Mucosa of gallbladder (tissue), 1 donor: ENCODE results near the gene NXNL1. TPM values are rescaled to one million over a fixed set of nuclear protein-coding genes. Genes with fewer than 3 reads are reported as not detected.
"Not testable (repeated sequence)": the region's sequence is repeated elsewhere in the genome, so short reads cannot be mapped to it uniquely, and the experiment has no call there.

ENCODE experiments used
- DNase-seq: peaks from one replicate; pipeline ENCODE4 v3.0.0-alpha.2; 2020; ENCODE audit warnings: low spot score
- total RNA-seq: library from RNA; stranded (reverse); gene quantifications from one replicate; pipeline ENCODE4 v1.2.1, GENCODE V29; 2021
- donor health status: DM: no; HTN: no; CAD: no.

Gene NXNL1, protein sequence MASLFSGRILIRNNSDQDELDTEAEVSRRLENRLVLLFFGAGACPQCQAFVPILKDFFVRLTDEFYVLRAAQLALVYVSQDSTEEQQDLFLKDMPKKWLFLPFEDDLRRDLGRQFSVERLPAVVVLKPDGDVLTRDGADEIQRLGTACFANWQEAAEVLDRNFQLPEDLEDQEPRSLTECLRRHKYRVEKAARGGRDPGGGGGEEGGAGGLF
- total RNA-seq, result not detected

DNA sequence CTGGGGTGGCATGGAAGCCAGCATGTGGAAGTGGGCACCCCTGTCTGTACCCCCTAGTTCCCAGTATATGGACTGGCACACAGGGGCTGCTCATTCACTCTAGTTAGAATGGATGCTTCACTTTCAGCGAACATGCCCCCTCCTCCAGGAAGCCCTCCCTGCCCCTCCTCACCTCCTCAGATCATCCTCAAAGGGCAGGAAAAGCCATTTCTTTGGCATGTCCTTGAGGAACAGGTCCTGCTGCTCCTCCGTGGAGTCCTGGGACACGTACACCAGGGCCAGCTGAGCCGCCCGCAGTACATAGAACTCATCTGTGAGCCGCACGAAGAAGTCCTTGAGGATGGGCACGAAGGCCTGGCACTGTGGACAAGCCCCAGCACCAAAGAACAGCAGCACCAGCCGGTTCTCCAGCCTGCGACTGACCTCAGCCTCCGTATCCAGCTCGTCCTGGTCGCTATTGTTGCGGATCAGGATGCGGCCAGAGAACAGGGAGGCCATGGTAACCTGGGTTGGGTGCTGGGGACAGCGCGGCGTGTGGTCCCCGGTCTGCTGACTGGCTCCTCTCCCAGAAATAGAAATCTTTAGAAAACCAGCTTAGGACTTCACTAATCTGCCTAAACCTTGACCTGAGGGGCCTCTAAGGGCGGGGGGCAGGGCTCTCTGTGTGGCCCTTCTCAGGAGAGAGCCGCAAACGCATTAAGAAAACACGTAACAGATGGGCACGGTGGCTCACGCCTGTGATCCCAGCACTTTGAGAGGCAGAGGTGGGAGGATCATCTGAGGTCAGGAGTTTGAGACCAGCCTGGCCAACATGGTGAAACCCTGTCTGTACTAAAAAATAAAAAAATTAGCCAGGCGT lies at the start of gene NXNL1:
TSS of gene NXNL1 (minus strand) at position 555 of the 859 bp plus-strand sequence. CDS start at position 498, 57 bp downstream.
- DNase-seq, result no peak

DNA sequence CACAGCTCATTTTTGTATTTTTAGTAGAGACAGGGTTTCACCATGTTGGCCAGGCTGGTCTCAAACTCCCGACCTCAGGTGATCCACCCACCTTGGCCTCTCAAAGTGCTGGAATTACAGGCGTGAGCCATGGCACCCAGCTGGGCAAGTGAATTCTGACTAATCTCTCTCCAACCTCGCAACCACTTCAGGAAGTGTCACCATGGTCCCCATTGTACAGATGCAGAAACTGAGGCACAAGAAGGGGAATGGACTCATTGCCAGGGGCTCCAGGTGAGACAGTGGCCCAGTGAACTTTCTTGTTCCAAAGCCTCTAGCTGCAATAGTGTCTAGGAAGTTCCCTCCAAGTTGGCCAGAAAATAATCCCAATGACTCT lies 47.8 kb upstream of the NXNL1 start:
- not testable (repeated sequence) for DNase-seq

DNA sequence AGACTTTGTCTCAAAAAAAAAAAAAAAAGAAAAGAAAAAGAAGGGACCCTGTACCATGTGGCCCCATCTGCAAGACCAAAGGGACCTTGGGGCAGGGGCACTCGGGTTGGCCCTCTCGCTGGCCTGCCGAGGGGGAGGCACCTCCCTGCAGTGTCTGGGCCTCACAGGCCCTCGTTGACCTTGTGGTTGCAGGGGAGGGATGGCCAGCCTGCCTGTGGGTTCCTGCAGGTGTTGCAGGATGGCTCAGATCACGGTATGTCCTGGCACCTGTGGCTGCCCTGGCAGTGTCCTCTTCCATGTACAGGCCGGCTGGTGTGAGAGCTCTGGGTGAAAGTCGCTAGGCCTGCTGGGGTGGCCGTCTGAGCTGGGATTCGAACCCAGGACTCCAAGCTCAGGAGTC lies 46.0 kb upstream of the NXNL1 start:
- DNase-seq, result no peak

DNA sequence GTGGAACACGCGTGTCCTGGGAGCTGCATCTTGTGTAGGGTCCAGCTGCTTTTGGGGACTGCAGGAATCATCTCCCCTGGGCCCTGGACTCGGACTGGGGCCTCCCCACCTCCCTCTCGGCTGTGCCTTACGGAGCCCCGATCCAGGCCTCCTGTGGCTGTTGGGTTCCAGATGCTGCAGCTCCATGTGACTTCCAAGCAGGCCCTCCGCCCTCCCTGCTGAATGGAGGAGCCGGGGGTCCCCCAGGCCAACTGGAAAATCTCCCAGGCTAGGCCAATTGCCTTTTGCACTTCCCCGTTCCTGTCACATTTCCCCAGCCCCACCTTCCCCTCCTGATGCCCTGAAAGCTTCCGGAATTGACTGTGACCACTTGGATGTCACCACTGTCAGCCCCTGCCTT lies 44.5 kb upstream of the NXNL1 start:
- DNase-seq, result no peak

DNA sequence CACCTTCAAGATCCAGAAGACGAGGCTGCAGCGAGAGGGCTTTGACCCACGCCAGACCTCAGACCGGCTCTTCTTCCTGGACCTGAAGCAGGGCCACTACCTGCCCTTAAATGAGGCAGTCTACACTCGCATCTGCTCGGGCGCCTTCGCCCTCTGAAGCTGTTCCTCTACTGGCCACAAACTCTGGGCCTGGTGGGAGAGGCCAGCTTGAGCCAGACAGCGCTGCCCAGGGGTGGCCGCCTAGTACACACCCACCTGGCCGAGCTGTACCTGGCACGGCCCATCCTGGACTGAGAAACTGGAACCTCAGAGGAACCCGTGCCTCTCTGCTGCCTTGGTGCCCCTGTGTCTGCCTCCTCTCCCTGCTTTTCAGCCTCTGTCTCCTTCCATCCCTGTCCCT lies 43.7 kb upstream of the NXNL1 start:
- DNase-seq, result peak; percentile 58

DNA sequence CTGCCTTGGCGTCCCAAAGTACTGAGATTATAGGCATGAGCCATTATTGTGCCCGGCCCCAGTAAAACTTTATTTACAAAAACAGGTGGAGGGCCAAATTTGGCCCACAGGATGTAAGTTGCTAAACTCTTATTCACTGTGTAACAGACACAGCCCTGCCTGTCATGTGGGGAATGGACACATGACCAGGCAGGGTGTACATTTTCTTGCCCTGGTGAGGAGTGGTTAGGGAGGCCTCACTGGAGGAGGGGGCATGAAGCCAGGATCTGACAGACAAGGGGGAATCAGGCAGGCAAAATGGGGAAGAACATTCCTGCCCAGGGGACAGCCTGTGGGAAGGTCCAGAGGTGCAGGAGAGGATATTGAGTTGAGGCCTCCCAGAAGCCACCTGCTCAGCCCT lies 43.3 kb upstream of the NXNL1 start:
- DNase-seq, result no peak

DNA sequence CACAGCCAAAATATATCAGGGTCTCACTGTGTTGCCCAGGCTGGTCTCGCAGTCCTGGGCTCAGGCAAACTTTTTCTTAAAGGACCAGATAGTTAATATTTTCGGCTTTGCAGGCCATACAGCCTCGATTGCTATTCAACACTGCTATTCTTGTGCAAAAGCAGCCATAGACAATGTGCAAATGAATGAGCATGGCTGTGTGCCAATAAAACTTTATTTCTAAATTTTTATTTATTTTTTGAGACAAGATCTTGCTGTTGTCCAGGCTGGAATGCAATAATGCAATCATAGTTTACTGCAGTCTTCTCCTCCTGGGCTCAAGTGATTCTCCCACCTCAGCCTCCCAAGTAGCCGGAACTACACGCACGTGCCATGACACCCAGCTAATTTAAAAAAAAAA lies 42.5 kb upstream of the NXNL1 start:
- no peak for DNase-seq

DNA sequence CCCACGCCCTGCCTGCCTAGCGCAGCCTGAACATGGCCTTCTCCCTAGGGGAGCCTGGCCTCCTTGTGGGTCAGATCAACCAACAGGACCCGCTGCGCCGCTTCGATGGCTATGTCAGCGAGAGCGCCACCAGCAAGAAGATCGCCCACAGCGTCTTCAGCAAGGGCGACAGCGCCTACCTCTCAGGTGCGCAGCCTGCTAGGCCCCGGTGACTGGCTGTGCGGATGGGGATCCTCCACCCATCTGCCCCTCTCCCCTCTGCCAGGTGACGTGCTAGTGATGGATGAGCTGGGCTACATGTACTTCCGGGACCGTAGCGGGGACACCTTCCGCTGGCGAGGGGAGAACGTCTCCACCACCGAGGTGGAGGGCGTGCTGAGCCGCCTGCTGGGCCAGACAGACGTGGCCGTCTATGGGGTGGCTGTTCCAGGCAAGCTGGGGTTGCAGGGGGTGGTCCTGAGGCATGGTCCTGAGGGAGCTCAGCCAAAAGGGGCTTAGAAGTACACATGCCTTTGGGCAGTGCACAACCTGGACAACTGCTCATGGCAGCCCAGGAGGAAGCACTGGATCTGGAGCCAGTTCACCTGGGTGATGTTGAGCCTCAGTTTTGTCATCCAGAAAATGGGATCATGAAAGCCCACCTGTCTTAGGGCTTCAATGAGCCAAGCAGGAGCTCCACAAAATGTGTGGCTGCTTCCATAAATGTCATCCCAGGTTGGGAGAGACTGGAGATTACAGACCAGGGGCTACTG lies 39.9 kb upstream of the NXNL1 start:
- no peak for DNase-seq

DNA sequence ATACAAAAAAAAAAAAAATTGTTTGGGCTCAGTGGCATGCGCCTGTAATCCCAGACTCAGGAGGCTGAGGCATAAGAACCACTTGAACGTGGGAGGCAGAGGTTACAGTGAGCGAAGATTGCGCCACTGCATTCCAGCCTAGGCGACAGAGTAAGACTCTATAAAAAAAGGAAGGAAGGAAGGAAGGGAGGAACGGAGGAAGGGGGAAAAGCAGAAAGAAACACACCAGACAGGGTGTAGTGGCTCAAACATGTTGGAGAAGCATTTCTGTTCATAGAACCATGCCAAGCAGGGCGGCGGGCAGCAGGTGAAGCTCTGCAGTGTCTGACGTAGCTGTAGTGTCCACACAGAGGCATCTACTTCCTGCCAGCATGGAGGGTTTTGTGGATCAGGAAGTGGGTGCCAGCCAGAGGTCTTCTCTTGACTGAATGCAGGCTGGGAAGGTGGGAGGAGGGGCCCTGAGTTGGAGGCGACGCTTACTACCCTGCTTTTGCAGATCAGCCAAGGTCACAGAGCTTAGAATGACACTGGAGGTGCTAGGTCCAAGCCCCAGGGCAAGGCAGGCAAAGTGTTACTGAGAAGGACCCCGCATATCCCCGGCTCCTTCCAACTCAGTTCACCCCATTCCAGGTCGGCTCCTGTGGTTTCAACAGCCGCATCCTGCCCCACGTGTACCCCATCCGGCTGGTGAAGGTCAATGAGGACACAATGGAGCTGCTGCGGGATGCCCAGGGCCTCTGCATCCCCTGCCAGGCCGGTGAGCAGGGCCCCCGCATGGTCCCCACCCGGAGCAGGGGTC lies 39.1 kb upstream of the NXNL1 start:
- DNase-seq, result no peak

DNA sequence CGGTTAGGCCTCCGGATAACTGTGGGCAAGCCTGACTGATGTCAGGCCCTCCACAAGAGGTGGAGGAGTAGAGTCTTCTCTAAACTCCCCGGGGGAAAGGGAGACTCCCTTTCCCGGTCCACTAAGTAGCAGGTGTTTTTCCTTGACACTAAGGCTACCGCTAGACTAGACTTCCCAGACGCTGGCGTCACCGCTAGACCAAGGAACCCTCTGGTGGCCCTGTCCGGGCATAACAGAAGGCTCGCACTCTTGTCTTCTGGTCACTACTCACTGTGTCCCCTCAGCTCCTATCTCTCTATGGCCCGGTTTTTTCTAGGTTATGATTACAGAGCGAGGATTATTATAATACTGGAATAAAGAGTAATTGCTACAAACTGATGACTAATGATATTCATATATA lies 38.3 kb upstream of the NXNL1 start:
- DNase-seq, result not testable (repeated sequence)

DNA sequence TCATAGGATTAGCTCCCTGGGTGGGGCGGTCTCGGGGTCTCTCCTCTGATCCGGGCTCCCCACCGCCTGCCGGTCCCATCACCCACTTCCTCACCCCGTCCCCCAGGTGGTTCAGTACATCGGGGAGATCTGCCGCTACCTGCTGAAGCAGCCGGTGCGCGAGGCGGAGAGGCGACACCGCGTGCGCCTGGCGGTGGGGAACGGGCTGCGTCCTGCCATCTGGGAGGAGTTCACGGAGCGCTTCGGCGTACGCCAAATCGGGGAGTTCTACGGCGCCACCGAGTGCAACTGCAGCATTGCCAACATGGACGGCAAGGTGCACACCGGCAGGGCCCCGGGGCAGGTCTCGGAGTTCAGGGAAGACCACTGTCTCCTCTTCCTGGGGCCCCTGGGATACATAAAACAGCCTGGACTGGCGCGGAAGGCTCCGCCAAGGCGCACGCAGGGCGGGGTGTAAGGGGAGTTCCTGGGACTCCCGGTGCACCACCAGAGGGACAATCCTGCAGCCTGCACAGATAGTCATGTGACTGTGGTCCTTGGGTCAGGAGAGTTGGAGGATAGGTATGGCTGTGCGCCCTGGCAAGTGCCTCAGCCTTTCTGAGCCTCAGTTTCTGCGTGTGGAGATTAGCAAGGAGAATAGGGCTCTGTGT lies 36.5 kb upstream of the NXNL1 start:
- no peak for DNase-seq

DNA sequence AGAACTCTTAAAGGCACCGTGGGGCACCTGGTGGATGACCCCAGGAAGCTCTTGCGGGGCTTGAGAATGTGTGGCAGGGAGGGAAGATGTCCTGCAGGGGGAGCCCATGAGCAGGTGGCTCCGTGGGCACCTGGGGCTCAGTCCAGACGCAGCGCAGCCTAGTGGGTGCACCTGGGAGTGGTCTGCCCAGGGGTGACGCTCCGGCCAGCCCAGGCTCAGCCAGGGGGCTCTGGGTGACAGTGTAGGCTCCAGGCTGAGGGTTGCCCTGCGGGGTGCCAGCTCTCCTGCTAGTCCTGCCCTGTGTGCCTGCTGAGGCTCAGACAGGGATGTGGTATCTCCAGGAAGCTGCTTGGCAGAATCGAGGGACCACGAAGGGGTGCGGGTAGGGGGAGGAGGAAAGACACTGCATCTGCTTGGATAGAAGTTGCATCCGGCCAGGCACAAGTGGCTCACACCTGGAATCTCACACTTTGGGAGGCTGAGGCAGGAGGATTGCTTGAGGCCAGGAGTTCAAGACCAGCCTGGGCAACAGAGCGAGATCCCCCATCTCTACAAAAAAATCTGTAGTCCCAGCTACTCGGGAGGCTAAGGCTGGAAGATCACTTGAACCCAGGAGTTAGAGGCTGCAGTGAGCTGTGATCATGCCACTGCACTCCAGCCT lies 35.7 kb upstream of the NXNL1 start:
- peak; percentile 60 for DNase-seq

DNA sequence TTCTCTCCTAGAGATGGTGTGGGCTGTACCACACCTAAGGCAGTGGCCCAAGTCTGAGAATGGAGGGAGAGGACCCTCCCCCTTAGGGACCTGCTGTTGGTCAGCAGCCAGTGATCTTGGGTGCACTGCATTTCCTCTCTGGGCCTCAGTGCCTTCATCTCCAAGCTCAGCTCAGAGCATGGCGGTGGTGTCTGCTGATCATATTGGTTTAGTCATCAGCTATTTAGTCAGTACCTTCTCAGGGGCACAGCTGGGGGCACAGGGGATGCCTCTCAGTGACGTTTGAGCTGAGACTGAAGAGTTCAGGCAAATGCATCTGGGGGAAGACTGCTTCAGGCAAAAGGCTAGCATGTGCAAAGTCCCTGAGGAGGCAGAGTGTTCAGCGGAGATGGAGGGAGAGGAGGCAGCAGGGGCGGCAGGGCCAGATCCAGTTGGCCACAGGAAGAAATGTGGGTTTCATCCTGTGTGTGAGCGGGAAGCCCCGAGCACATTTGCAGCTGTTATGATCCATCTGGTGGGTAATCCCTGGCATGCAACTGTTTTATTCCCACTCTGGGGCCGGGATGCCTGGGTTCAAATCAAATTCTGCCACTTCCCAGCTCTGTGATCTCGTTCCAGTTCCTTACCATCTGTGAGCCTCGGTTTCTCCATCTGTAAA lies 35.0 kb upstream of the NXNL1 start:
- DNase-seq, result no peak

DNA sequence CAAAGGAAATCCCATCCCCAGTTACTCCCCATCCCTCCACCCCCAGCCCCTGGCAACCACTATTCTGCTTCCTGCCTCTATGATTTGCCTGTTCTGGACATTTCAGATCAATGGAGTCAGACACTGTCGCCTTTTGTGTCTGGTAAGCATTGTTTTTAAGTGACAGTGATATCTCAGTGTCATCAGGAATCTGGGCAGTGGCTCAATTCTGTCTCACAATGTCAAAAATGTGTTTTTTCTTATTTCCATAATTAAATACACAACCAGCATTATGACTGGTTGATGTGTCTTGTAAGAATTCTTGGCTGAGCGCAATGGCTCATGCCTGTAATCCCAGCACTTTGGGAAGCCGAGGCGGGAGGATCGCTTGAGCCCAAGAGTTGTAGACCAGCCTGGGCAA lies 30.6 kb upstream of the NXNL1 start:
- no peak for DNase-seq

DNA sequence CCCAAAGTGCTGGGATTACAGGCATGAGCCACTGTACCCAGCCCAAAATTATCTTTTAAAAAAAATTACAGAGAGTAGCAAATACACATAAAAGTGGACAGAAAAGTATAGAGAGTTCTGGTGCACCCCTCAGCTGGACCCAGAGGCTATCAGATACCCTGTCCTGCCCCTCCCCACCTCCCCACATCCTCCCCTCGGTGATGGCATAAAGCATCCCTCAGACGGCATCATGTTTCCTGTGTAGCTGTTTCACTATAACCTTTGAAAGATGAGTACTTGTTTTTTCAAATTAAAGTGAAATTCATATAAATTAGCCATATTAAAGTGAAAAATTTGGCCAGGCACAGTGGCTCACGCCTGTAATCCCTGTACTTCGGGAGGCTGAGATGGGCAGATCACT lies 29.7 kb upstream of the NXNL1 start:
- DNase-seq, result no peak

DNA sequence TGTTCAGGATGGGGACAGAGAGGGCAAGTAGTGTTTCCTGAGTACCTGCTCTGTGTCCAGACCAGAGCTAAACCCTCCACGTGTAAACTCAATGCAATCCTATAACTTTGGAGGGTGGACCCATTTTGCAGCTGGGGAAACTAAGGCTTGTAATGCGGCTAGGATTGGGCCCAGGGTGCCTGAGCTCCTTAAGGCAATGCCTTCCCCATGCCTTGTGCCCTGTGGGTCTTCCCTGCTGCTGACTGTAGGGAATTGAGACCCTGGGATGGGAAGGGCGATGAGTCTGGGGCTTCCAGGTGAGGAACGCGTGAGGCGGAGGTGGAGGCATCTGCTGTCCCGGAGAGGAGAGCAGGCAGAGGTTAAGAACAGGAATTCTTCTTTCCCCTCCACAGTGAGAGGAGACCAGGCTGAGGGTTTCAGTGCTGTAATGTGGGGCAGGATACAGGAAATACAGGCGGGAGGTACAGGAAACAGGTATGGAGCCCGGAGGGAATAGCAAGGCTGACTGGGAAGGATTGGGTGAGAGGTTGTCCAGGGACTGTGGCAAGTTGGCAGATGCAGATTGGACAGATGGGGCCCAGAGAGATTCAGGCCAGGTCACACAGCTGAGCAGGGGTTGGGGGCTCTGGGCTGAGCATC lies 28.8 kb upstream of the NXNL1 start:
- no peak for DNase-seq

DNA sequence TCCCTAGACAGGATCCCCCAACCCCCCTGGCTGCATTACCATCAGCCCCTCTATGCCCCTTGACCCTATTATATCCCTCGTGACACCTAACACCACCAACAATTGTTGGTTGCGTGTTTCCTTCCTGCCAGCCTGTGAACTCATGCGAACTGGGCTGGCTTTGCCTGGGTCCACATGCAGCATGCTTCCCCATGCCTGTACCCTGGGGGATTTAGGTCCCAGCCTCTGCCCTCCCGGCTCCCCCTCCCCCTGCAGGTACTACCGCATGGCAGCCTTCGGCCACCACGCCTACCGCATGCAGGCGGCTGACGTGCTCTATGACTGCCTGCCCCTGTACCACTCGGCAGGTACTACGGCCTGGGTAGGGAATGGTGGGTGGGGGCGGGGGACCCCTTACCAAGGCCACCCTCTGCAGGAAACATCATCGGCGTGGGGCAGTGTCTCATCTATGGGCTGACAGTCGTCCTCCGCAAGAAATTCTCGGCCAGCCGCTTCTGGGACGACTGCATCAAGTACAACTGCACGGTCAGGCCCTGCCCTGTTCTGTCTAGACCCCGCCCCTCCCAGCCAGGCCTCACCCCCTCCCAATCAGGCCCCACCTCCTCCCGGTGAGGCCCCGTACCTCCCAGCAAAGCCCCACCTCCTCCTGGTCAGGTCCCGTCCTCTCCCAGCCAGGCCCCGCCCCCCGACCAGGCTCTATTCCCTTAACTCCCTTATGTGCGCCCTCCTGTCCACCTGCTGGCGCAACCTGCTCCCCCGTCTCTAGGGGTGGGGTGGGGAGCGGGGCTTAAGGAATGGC lies 28.1 kb upstream of the NXNL1 start:
- peak; percentile 83 for DNase-seq

DNA sequence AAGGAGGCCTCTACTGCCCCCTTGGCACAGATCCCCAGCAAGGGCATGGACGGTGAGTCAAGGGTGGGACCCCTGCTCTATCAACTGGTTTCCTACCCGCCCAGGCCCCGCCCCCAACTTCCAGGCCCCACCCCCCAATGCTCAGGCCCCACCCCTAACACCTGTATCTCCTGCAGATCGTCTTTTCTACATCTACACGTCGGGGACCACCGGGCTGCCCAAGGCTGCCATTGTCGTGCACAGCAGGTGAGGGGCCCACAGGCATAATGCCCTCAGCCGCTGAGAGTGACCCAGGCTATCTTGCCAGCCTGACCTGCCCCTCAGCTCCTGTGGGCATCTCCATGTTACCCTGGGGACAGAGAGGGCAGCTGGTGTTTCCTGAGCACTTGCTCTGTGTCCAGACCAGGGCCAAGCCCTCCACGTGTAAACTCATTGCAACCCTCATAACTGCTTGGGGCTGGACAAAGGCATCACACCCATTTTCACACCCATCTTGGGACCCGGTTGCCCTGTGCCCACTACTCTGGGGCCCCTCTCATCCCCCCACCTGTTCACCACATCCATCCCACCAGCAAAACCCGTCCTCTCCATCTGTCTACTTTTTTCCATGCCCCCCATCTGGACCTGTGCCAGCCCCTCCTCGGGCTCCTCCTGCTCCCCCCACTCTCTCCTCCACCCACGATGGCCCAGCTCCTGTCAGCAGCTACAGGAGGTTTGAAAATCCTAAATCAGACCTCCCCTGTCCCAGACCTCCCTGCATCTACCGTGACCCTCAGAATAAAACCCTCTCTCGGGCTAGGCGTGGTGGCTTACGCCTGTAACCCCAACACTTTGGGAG lies 26.8 kb upstream of the NXNL1 start:
- DNase-seq, result no peak
